ENCODE data around the gene ASTL. TPM values are rescaled to one million over a fixed set of nuclear protein-coding genes. Genes with fewer than 3 reads are reported as not detected.

Gene ASTL
- total RNA-seq, 1 donor from 2014 or later, result not detected

GRCh38 chr2:96153991-96154431, 15.7 kb upstream of the ASTL start:
- no peaks in the 10 kb centered on the region for H3K36me3 ChIP-seq (ENCODE audit: control insufficient read depth, insufficient read depth, low read length)
- no peak for TF ChIP-seq CTCF (IDR thresholded peaks at IDR 0.05; ENCODE audit: insufficient read depth, low read length, poor library complexity, severe bottlenecking)
- DNase-seq (ENCODE audit: low read depth), result no peak
- H3K27me3 ChIP-seq (ENCODE audit: control insufficient read depth, insufficient read depth, low read length), result peaks cover 23% of the 10 kb centered on the region
- H3K4me3 ChIP-seq (ENCODE audit: low read depth, low read length), result no peak overlapping the region

- no peaks in the 10 kb centered on the region for H3K36me3 ChIP-seq (ENCODE audit: control insufficient read depth, insufficient read depth, low read length)
- H3K4me3 ChIP-seq (ENCODE audit: low read depth, low read length), result no peak overlapping the region
- no peak for TF ChIP-seq CTCF (IDR thresholded peaks at IDR 0.05; ENCODE audit: insufficient read depth, low read length, poor library complexity, severe bottlenecking)
- no peak for DNase-seq (ENCODE audit: low read depth)
- peaks cover 19% of the 10 kb centered on the region for H3K27me3 ChIP-seq (ENCODE audit: control insufficient read depth, insufficient read depth, low read length)
These were observed 15.0 kb upstream of the ASTL start for GRCh38 chr2:96153291-96153713.

- H3K36me3 ChIP-seq (ENCODE audit: control insufficient read depth, insufficient read depth, low read length), result no peaks in the 10 kb centered on the region
- TF ChIP-seq CTCF (IDR thresholded peaks at IDR 0.05; ENCODE audit: insufficient read depth, low read length, poor library complexity, severe bottlenecking), result no peak
- peaks cover 16% of the 10 kb centered on the region for H3K27me3 ChIP-seq (ENCODE audit: control insufficient read depth, insufficient read depth, low read length)
- DNase-seq (ENCODE audit: low read depth), result no peak
- H3K4me3 ChIP-seq (ENCODE audit: low read depth, low read length), result no peak overlapping the region
These were observed 14.2 kb upstream of the ASTL start for GRCh38 chr2:96152304-96153161.

GRCh38 chr2:96151595-96152303, 13.4 kb upstream of the ASTL start:
- Histone ChIP-seq H3K36me3 (ENCODE audit: control insufficient read depth, insufficient read depth, low read length) (no peaks in the 10 kb centered on the region), H3K4me3 (ENCODE audit: low read depth, low read length) (no peak overlapping the region), H3K27me3 (ENCODE audit: control insufficient read depth, insufficient read depth, low read length) (peaks cover 11% of the 10 kb centered on the region)
- DNase-seq (ENCODE audit: low read depth), result no peak
- no peak for TF ChIP-seq CTCF (IDR thresholded peaks at IDR 0.05; ENCODE audit: insufficient read depth, low read length, poor library complexity, severe bottlenecking)

GRCh38 chr2:96150791-96151594, 12.7 kb upstream of the ASTL start:
- no peaks in the 10 kb centered on the region for H3K36me3 ChIP-seq (ENCODE audit: control insufficient read depth, insufficient read depth, low read length)
- H3K4me3 ChIP-seq (ENCODE audit: low read depth, low read length), result no peak overlapping the region
- no peak for DNase-seq (ENCODE audit: low read depth)
- TF ChIP-seq CTCF (IDR thresholded peaks at IDR 0.05; ENCODE audit: insufficient read depth, low read length, poor library complexity, severe bottlenecking), result no peak
- peaks cover 6% of the 10 kb centered on the region for H3K27me3 ChIP-seq (ENCODE audit: control insufficient read depth, insufficient read depth, low read length)

Measured in kidney epithelial cell (primary cell).